NB4 (cell line): Measurements from ENCODE around the gene SUMF1.

Source experiments
- POLR2A ChIP-seq: IDR thresholded peaks from 2 replicates; pipeline ENCODE4 v1.6.1; 2011; ENCODE audit warnings: mild to moderate bottlenecking; ENCODE audit not compliant: insufficient read length; ENCODE audit errors: extremely low read depth
- TF ChIP-seq, protein P1 (sequence below): IDR thresholded peaks from one replicate; pipeline ENCODE4 v1.5.1; 2012; ENCODE audit warnings: low read depth, low read length
- TF ChIP-seq, protein P2 (sequence below): IDR thresholded peaks from 2 replicates; pipeline ENCODE4 v1.6.1; 2011; ENCODE audit warnings: low read depth, low read length

DNA sequence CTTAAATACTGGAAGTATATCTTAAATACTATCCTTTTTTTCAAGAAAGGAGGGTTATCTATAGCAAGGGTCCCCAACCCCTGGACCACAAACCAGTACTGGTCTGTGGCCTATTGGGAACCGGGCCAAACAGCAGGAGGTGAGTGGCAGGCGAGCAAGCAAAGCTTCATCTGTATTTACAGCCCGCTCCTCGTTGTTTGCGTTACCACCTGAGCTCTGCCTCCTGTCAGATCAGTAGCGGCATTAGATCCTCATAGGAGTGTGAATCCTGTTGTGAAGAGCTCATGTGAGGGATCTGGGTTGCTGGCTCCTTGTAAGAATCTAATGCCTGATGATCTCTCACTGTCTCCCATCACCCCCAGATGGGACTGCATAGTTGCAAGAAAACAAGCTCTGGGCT, 26.1 kb downstream of the SUMF1 start:
- TF ChIP-seq, protein P1, sequence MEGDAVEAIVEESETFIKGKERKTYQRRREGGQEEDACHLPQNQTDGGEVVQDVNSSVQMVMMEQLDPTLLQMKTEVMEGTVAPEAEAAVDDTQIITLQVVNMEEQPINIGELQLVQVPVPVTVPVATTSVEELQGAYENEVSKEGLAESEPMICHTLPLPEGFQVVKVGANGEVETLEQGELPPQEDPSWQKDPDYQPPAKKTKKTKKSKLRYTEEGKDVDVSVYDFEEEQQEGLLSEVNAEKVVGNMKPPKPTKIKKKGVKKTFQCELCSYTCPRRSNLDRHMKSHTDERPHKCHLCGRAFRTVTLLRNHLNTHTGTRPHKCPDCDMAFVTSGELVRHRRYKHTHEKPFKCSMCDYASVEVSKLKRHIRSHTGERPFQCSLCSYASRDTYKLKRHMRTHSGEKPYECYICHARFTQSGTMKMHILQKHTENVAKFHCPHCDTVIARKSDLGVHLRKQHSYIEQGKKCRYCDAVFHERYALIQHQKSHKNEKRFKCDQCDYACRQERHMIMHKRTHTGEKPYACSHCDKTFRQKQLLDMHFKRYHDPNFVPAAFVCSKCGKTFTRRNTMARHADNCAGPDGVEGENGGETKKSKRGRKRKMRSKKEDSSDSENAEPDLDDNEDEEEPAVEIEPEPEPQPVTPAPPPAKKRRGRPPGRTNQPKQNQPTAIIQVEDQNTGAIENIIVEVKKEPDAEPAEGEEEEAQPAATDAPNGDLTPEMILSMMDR, result no peak
- TF ChIP-seq, protein P2, sequence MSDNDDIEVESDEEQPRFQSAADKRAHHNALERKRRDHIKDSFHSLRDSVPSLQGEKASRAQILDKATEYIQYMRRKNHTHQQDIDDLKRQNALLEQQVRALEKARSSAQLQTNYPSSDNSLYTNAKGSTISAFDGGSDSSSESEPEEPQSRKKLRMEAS, result no peak
- TF ChIP-seq POLR2A, result no peak
